Kidney epithelial cell (primary cell): ENCODE results near the gene ZDHHC21. TPM values are rescaled to one million over a fixed set of nuclear protein-coding genes. Genes with fewer than 3 reads are reported as not detected.
A peak's percentile ranks its signal among the peaks of the same experiment; 100 is the strongest.

Experiments
- DNase-seq: peaks from one replicate; pipeline ENCODE4 v3.0.0-alpha.2; 2010; ENCODE audit warnings: low read depth
- H3K27me3 ChIP-seq: 2 replicates; pipeline ENCODE4 v1.6.0; 2011; ENCODE audit warnings: low read length; ENCODE audit not compliant: control insufficient read depth, insufficient read depth
- H3K36me3 ChIP-seq: 2 replicates; pipeline ENCODE4 v1.5.1; 2011; ENCODE audit warnings: low read length; ENCODE audit not compliant: control insufficient read depth, insufficient read depth
- H3K4me3 ChIP-seq: 2 replicates; pipeline ENCODE4 v1.5.1; 2011; ENCODE audit warnings: low read depth, mild to moderate bottlenecking, control low read depth, low read length
- CTCF ChIP-seq: IDR thresholded peaks from 2 replicates; pipeline ENCODE4 v1.5.1; 2011; ENCODE audit warnings: mild to moderate bottlenecking, moderate library complexity, low read length, control low read depth, inconsistent platforms; ENCODE audit not compliant: insufficient read depth, poor library complexity, severe bottlenecking
- total RNA-seq: library from RNA; depleted of rRNA; stranded (reverse); fragments of >200 nt; gene quantifications from 2 replicates; pipeline ENCODE4 v1.2.3, GENCODE V29; 2015

The ZDHHC21 gene
- total RNA-seq, 1 donor from 2014 or later: 7.7 TPM

- DNase-seq: no peak
- Histone ChIP-seq H3K27me3 (no peaks in the 10 kb centered on the region), H3K4me3 (no peak overlapping the region), H3K36me3 (no peaks in the 10 kb centered on the region)
- no peak for TF ChIP-seq CTCF
Measured at GRCh38 chr9:14706530-14707140, 13.4 kb upstream of the ZDHHC21 start.

GRCh38 chr9:14705079-14705478 is 11.8 kb upstream of the ZDHHC21 start:
- no peak for DNase-seq
- no peaks in the 10 kb centered on the region for H3K36me3 ChIP-seq
- no peak overlapping the region for H3K4me3 ChIP-seq
- TF ChIP-seq CTCF: no peak
- H3K27me3 ChIP-seq: no peaks in the 10 kb centered on the region

GRCh38 chr9:14704281-14704680 is 11.0 kb upstream of the ZDHHC21 start:
- TF ChIP-seq CTCF: no peak
- no peaks in the 10 kb centered on the region for H3K36me3 ChIP-seq
- no peaks in the 10 kb centered on the region for H3K27me3 ChIP-seq
- no peak for DNase-seq
- H3K4me3 ChIP-seq: no peak overlapping the region

GRCh38 chr9:14702200-14702720 is 9.0 kb upstream of the ZDHHC21 start:
- no peak for DNase-seq
- no peak overlapping the region for H3K4me3 ChIP-seq
- TF ChIP-seq CTCF: no peak

GRCh38 chr9:14692470-14693250 is 572 bp downstream of the ZDHHC21 start:
- peak overlapping the region; percentile 85 for H3K4me3 ChIP-seq
- DNase-seq: no peak
- TF ChIP-seq CTCF: no peak
- H3K27me3 ChIP-seq: no peaks in the 10 kb centered on the region
- H3K36me3 ChIP-seq: no peaks in the 10 kb centered on the region

More at GRCh38 chr9:14702200-14702720, 9.0 kb upstream of the ZDHHC21 start:
- H3K36me3 ChIP-seq: no peaks in the 10 kb centered on the region
- no peaks in the 10 kb centered on the region for H3K27me3 ChIP-seq
